Mucosa of stomach (tissue), 1 donor: ENCODE measurements around the gene PRPF40B.

Experiments
- H3K27me3 ChIP-seq: one replicate; pipeline ENCODE4 v1.7.0; 2013; ENCODE audit warnings: mild to moderate bottlenecking, low read length; ENCODE audit not compliant: control insufficient read depth, insufficient read depth
- H3K36me3 ChIP-seq: one replicate; pipeline ENCODE4 v1.7.0; 2013; ENCODE audit warnings: low read length; ENCODE audit not compliant: control insufficient read depth, insufficient read depth
- H3K4me1 ChIP-seq: one replicate; pipeline ENCODE4 v1.7.0; 2013; ENCODE audit warnings: mild to moderate bottlenecking, low read length; ENCODE audit not compliant: control insufficient read depth, insufficient read depth
- H3K4me3 ChIP-seq: one replicate; pipeline ENCODE4 v1.7.0; 2013; ENCODE audit warnings: low read length
- H3K9ac ChIP-seq: one replicate; pipeline ENCODE4 v1.7.0; 2013; ENCODE audit warnings: mild to moderate bottlenecking, low read length, moderate library complexity
- H3K9me3 ChIP-seq: one replicate; pipeline ENCODE4 v1.7.0; 2013; ENCODE audit warnings: mild to moderate bottlenecking, low read length, moderate library complexity; ENCODE audit not compliant: control insufficient read depth
- donor health status: Pancreatic carcinoma.

The PRPF40B gene

GRCh38 chr12:49616533-49617219 lies 6.7 kb upstream of the PRPF40B start:
- H3K4me1 ChIP-seq, result peaks cover 3% of the 10 kb centered on the region
- no peaks in the 10 kb centered on the region for H3K36me3 ChIP-seq
- H3K9me3 ChIP-seq, result no peaks in the 10 kb centered on the region

DNA sequence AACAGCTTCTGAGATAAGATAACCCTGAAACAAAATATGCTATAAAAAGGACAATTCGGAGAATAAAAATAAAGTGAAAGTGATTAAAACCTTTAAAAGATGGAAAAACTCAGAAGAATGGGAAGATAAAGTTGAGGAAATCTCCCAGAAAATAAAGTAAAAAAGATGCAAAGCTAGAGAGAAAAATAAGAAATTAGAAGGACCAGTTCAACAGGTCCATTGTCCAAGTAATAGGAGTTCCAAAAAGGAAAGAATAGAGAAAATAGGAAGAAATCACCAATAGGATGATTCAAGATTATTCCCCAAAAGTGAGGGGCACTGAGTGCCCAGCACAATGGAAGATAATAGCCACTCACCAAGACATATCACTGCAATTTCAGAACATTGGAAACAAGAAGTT lies 4.8 kb upstream of the PRPF40B start:
- Histone ChIP-seq H3K4me3 (no peak overlapping the region), H3K36me3 (no peaks in the 10 kb centered on the region), H3K27me3 (no peaks in the 10 kb centered on the region), H3K9ac (no peak overlapping the region), H3K4me1 (peaks cover 6% of the 10 kb centered on the region), H3K9me3 (no peaks in the 10 kb centered on the region)

More at GRCh38 chr12:49616533-49617219, 6.7 kb upstream of the PRPF40B start:
- Histone ChIP-seq H3K9ac (no peak overlapping the region), H3K4me3 (no peak overlapping the region), H3K27me3 (no peaks in the 10 kb centered on the region)

DNA sequence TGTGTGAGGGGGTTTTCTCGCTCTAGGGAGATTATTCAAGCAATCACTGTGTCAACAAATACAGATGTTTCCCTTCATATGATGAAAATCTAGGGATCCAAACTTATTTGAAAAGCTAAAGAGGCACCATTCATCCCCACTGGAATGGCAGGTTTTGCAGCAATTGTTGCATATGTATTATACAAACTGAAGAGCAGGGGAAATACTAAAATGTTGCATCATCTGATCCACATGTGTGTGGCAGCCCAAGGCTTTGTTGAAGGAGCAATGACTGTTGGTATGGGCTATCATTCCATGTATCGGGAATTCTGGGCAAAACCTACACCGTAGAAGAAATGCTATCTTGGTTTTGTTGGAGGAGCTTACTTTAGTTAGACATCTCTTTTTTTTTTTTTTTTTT lies 4.1 kb upstream of the PRPF40B start:
- no peak overlapping the region for H3K4me3 ChIP-seq
- H3K9ac ChIP-seq, result no peak overlapping the region
- H3K9me3 ChIP-seq, result no peaks in the 10 kb centered on the region
- no peaks in the 10 kb centered on the region for H3K36me3 ChIP-seq
- H3K4me1 ChIP-seq, result peaks cover 6% of the 10 kb centered on the region
- no peaks in the 10 kb centered on the region for H3K27me3 ChIP-seq

- Histone ChIP-seq H3K36me3 (no peaks in the 10 kb centered on the region), H3K9me3 (no peaks in the 10 kb centered on the region), H3K4me3 (peak overlapping the region; percentile 91), H3K27me3 (no peaks in the 10 kb centered on the region), H3K9ac (peak overlapping the region; percentile 53), H3K4me1 (peaks cover 6% of the 10 kb centered on the region)
Observed at GRCh38 chr12:49621651-49622500, 1.5 kb upstream of the PRPF40B start.

- Histone ChIP-seq H3K27me3 (no peaks in the 10 kb centered on the region), H3K36me3 (no peaks in the 10 kb centered on the region), H3K9me3 (no peaks in the 10 kb centered on the region), H3K4me3 (peak overlapping the region; percentile 91), H3K4me1 (peaks cover 6% of the 10 kb centered on the region), H3K9ac (peak overlapping the region; percentile 53)
Observed at GRCh38 chr12:49622501-49623141, 740 bp upstream of the PRPF40B start.

DNA sequence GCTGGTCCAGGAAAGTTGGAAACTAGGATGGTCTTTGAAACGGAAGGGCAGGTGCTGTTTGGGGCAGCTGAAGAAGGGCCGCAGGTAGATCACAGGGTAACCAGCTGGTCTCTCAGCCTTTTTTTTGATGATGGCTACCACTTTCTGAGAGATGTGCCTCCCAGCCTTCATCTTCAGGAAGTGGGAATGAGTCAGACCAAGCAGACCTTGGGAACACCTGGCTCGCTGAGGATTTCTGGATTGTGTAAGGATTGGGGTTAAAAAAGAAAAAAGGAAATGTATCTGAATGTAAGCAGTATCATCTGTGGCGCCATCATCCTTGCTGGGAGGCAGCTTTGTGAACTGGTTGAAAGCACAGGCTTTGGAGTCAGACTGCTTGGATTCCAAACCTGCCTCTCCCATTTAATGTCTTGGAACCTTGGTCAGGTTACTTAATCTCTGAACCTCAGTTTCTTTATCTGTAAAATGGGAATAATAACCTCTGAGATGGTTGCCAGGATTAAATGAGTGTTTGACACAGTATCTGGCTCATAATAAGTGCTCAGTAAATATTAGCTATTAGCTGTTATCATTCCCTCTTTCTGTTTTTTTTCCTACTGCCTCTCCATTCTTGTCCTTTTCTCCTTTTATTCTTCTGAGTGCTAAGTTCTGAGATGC lies 1.7 kb downstream of the PRPF40B start:
- Histone ChIP-seq H3K4me1 (peaks cover 6% of the 10 kb centered on the region), H3K9ac (no peak overlapping the region), H3K9me3 (no peaks in the 10 kb centered on the region), H3K27me3 (no peaks in the 10 kb centered on the region), H3K4me3 (no peak overlapping the region), H3K36me3 (no peaks in the 10 kb centered on the region)

DNA sequence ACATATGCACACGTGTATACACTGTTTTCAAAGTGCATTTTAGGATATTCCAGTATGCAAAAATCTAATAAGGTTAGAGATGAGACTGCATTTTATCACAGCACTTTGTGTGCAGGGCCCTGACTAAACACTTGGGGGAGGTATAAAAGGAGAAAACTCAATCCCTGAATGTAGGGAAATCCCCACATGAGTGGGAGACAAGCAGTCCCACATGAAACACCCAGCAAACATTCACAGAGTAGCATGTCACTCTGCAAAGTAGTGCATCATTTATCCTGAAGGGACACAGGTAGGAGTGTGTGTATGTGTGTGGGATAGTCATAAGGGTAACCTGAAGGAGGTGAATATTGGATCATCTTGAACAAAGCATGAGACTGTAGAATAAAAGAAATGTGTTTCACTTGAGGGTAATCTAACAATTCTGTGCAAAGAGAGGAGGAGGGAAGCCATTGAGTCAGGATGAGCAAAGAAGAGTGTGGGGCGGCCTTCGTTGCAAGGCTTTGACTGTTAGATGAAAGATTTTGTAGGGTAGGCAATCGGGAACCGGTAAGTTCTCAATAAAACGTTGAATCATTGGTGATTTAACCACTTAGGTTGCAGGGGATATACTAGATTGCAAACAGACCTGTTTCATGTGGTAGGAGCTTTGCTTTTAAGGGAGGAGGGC lies 2.9 kb downstream of the PRPF40B start:
- Histone ChIP-seq H3K4me3 (no peak overlapping the region), H3K4me1 (peaks cover 6% of the 10 kb centered on the region)

GRCh38 chr12:49626836-49627235 lies 3.5 kb downstream of the PRPF40B start:
- peaks cover 1% of the 10 kb centered on the region for H3K4me1 ChIP-seq
- no peak overlapping the region for H3K9ac ChIP-seq
- no peak overlapping the region for H3K4me3 ChIP-seq
- no peaks in the 10 kb centered on the region for H3K27me3 ChIP-seq
- no peaks in the 10 kb centered on the region for H3K9me3 ChIP-seq
- H3K36me3 ChIP-seq, result no peaks in the 10 kb centered on the region

More for the DNA sequence above, 2.9 kb downstream of the PRPF40B start:
- no peaks in the 10 kb centered on the region for H3K36me3 ChIP-seq
- no peaks in the 10 kb centered on the region for H3K27me3 ChIP-seq
- H3K9ac ChIP-seq, result no peak overlapping the region
- no peaks in the 10 kb centered on the region for H3K9me3 ChIP-seq

- no peak overlapping the region for H3K4me3 ChIP-seq
- H3K9me3 ChIP-seq, result no peaks in the 10 kb centered on the region
- H3K36me3 ChIP-seq, result no peaks in the 10 kb centered on the region
- no peak overlapping the region for H3K9ac ChIP-seq
- H3K4me1 ChIP-seq, result no peaks in the 10 kb centered on the region
- H3K27me3 ChIP-seq, result no peaks in the 10 kb centered on the region
Observed at GRCh38 chr12:49627752-49628360, 4.5 kb downstream of the PRPF40B start.

DNA sequence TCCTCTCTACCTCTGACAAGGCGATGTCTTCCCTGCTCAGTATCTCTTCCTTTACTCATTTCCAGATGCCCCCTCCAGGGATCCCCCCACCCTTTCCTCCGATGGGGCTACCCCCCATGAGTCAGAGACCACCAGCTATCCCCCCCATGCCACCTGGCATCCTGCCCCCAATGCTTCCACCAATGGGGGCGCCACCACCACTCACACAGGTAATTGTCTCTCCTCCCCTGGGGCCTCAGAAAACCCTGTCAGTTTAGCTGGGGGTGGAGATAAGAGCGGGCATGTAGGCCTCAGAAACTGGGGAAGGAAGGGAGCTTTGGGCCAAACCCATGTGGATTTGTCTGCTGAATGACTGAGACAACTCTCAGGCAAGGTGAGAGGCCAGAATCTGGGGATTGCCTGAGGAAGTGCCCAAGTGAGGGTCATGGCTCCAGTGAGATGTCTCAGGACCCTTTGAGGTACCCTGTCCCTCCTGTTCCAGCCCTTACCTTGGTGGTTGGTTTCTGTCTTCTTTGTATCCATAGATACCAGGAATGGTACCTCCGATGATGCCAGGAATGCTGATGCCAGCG lies 8.1 kb downstream of the PRPF40B start:
- no peak overlapping the region for H3K4me3 ChIP-seq
- no peaks in the 10 kb centered on the region for H3K27me3 ChIP-seq
- H3K36me3 ChIP-seq, result no peaks in the 10 kb centered on the region
- no peak overlapping the region for H3K9ac ChIP-seq
- H3K4me1 ChIP-seq, result no peaks in the 10 kb centered on the region
- no peaks in the 10 kb centered on the region for H3K9me3 ChIP-seq

DNA sequence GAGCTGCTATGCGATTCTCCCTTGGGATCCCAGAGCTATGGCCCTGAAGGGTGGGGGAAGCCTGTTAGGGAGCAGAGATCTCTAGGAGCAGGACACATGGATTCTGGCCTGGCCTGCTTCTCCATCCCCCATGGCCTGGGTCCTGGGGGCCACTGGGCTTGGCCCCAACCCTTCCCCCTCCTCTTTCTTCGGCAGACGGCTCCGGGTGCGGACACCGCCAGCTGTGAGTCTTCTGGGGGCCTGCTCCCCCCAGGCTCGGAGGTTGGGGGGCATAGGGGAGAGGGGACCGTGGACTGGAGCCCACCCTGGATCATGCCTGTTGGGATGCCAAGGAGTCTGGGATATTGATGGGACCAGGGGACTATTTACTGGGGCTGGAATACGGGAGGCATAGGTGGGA lies 9.0 kb downstream of the PRPF40B start:
- Histone ChIP-seq H3K9ac (no peak overlapping the region), H3K27me3 (no peaks in the 10 kb centered on the region), H3K36me3 (no peaks in the 10 kb centered on the region), H3K4me3 (no peak overlapping the region), H3K9me3 (no peaks in the 10 kb centered on the region), H3K4me1 (no peaks in the 10 kb centered on the region)
